GM12892 (cell line): ENCODE results near the gene MRPL28.

Source experiments
- POLR2A ChIP-seq: IDR thresholded peaks from 2 replicates; pipeline ENCODE4 v1.6.1; 2011; ENCODE audit warnings: low read depth, low read length, control low read depth
- POLR2AphosphoS5 ChIP-seq: IDR thresholded peaks from 2 replicates; pipeline ENCODE4 v1.6.1; 2011; ENCODE audit warnings: low read depth, low read length, control low read depth
- TAF1 ChIP-seq: IDR thresholded peaks from 2 replicates; pipeline ENCODE4 v1.6.1; 2011; ENCODE audit warnings: low read depth, mild to moderate bottlenecking, control low read depth, low read length, borderline replicate concordance

DNA sequence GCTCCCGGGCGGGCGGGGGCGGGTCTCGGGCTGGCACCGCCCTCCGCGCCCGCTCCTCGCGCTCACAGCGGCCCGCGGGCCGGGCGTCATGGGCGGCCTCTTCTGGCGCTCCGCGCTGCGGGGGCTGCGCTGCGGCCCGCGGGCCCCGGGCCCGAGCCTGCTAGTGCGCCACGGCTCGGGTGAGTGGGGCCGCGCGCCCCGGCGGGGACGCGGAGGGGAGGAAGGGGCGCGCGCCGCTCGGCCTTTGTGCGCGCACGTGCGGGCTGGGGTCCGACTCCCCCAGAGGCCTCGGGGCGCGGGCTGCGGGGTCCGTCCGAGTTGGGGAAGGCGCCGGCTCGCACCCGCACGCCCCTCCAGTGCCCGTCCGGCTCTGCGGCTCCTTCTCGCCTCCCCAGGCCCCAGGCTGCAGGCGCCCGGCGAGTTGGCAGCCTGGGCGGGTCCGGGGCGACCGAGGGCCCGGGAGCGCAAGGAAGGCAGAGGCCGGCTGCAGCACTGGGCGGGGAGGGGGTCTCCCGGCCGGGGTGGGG lies 26.9 kb upstream of the MRPL28 start, which contains the start of gene NME4:
- TF ChIP-seq POLR2A (0 out of 2 replicates have a peak, but pooled peaks have one; percentile 36), POLR2AphosphoS5 (no peak), TAF1 (no peak)
